ENCODE data around the gene STK4.

STK4 gene

DNA sequence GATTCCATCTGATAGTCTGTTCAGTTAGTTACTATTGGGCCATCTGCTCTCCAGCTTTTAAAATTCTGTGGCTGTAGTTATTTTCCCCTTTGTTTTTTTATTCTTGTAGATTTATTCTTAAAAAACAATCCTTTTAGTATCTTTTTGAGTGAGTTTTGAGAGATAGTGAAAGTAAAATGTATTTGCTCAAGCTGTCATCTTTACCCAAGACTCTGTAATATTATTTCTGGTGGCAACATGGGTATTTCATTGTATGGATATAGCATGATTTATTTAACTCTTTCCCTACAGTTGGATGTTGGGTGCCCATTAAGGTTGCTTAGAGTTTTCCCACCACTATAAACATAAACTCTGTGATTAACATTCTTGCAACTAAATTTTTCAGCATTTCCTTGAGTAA lies 24.6 kb downstream of the STK4 start:
- H3K14ac ChIP-seq (ENCODE audit: low read length), result no peak overlapping the region
- no peak overlapping the region for H2BK12ac ChIP-seq (ENCODE audit: low read length)
- H3K18ac ChIP-seq (ENCODE audit: low read length), result no peak overlapping the region
- H3K9ac ChIP-seq (ENCODE audit: low read length), result no peak overlapping the region
- no peaks in the 10 kb centered on the region for H3K9me3 ChIP-seq (ENCODE audit: insufficient read depth, low read depth, low read length)
- H3K79me2 ChIP-seq (ENCODE audit: control insufficient read depth, insufficient read depth, low read length, poor library complexity), result no peaks in the 10 kb centered on the region
- no peak overlapping the region for H2BK120ac ChIP-seq (ENCODE audit: insufficient read depth, low read length, poor library complexity)
- H4K91ac ChIP-seq (ENCODE audit: low read depth, low read length), result no peak overlapping the region
- no peak overlapping the region for H4K12ac ChIP-seq (ENCODE audit: low read depth, low read length)
- no peaks in the 10 kb centered on the region for H3K27me3 ChIP-seq (ENCODE audit: insufficient read depth, low read length)
- H2AFZ ChIP-seq (ENCODE audit: insufficient read depth, low read length, poor library complexity), result no peak overlapping the region
- H3K4me3 ChIP-seq (ENCODE audit: low read depth, low read length), result no peak overlapping the region
- no peaks in the 10 kb centered on the region for H3K79me1 ChIP-seq (ENCODE audit: low read length)
- H2BK5ac ChIP-seq (ENCODE audit: low read depth, low read length, poor library complexity), result no peak overlapping the region
- no peak overlapping the region for H3K4ac ChIP-seq (ENCODE audit: low read depth, low read length)
- H3K4me1 ChIP-seq (ENCODE audit: control insufficient read depth in 1 of 2, insufficient read depth in 2 of 2, low read length in 2 of 2), result no peaks in the 10 kb centered on the region
- H3K36me3 ChIP-seq (ENCODE audit: control insufficient read depth in 1 of 2, insufficient read depth in 2 of 2, low read length in 2 of 2), result peaks cover 4 to 6% of the 10 kb centered on the region in 2 experiments
- no peak overlapping the region for H3K23ac ChIP-seq (ENCODE audit: low read length)
- H3K27ac ChIP-seq (ENCODE audit: low read depth, low read length), result no peak overlapping the region
- no peak overlapping the region for H2AK5ac ChIP-seq (ENCODE audit: low read length)
- H4K8ac ChIP-seq (ENCODE audit: low read depth, low read length), result no peak overlapping the region
- DNase-seq, result no peak
- H3K4me2 ChIP-seq (ENCODE audit: low read length), result no peak overlapping the region

DNA sequence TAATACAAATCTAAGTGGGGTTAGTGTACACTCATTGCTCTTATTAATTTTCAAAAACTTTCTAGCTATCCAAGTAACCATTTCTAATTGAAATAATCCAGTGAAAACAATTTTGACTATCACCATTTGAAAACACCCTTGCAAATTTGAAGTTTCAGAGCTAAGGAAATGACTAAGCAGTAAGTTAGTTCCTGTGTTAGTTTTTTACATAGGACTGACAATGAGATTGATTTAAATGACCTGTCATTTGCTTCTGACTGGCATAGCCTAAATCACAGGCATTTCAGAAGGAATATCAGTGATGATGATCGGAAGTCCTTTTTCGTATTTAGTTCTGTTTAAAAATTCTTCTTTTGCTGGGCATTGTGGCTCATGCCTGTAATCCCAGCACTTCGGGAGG lies 27.0 kb downstream of the STK4 start:
- no peak overlapping the region for H3K23ac ChIP-seq (ENCODE audit: low read length)
- H3K18ac ChIP-seq (ENCODE audit: low read length), result no peak overlapping the region
- no peak overlapping the region for H4K91ac ChIP-seq (ENCODE audit: low read depth, low read length)
- no peaks in the 10 kb centered on the region for H3K79me1 ChIP-seq (ENCODE audit: low read length)
- no CpG with 5 or more reads among the region's 3 CpGs for WGBS (ENCODE audit: extremely low coverage, insufficient coverage, insufficient read length)
- H3K4me3 ChIP-seq (ENCODE audit: low read depth, low read length), result no peak overlapping the region
- peaks cover 6 to 7% of the 10 kb centered on the region in 2 experiments for H3K36me3 ChIP-seq (ENCODE audit: control insufficient read depth in 1 of 2, insufficient read depth in 2 of 2, low read length in 2 of 2)
- H3K27me3 ChIP-seq (ENCODE audit: insufficient read depth, low read length), result no peaks in the 10 kb centered on the region
- no peak overlapping the region for H3K14ac ChIP-seq (ENCODE audit: low read length)
- H2BK5ac ChIP-seq (ENCODE audit: low read depth, low read length, poor library complexity), result no peak overlapping the region
- H2BK12ac ChIP-seq (ENCODE audit: low read length), result no peak overlapping the region
- H4K12ac ChIP-seq (ENCODE audit: low read depth, low read length), result no peak overlapping the region
- no peak for DNase-seq
- H3K4me2 ChIP-seq (ENCODE audit: low read length), result no peak overlapping the region
- H3K9me3 ChIP-seq (ENCODE audit: insufficient read depth, low read depth, low read length), result no peaks in the 10 kb centered on the region
- H3K9ac ChIP-seq (ENCODE audit: low read length), result no peak overlapping the region
- no peak overlapping the region for H2AK5ac ChIP-seq (ENCODE audit: low read length)
- H3K4ac ChIP-seq (ENCODE audit: low read depth, low read length), result no peak overlapping the region
- H2BK120ac ChIP-seq (ENCODE audit: insufficient read depth, low read length, poor library complexity), result no peak overlapping the region
- no peaks in the 10 kb centered on the region for H3K4me1 ChIP-seq (ENCODE audit: control insufficient read depth in 1 of 2, insufficient read depth in 2 of 2, low read length in 2 of 2)
- H2AFZ ChIP-seq (ENCODE audit: insufficient read depth, low read length, poor library complexity), result no peak overlapping the region
- H3K79me2 ChIP-seq (ENCODE audit: control insufficient read depth, insufficient read depth, low read length, poor library complexity), result no peaks in the 10 kb centered on the region
- no peak overlapping the region for H3K27ac ChIP-seq (ENCODE audit: low read depth, low read length)
- no peak overlapping the region for H4K8ac ChIP-seq (ENCODE audit: low read depth, low read length)

DNA sequence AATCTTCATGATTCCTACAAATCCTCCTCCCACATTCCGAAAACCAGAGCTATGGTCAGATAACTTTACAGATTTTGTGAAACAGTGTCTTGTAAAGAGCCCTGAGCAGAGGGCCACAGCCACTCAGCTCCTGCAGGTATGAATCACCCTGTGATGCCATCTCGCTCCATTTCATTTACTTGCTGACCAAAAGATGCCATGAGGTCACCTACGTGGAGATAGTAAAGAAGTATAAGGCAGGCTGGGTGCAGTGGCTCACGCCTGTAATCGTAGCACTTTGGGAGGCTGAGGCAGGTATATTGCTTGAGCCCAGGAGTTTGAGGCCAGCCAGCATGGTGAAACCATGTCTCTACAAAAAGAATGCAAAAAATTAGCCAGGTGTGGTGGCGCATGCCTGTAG lies 30.9 kb downstream of the STK4 start:
- Histone ChIP-seq H3K4me2 (ENCODE audit: low read length) (no peak overlapping the region), H3K79me2 (ENCODE audit: control insufficient read depth, insufficient read depth, low read length, poor library complexity) (no peaks in the 10 kb centered on the region), H2BK120ac (ENCODE audit: insufficient read depth, low read length, poor library complexity) (no peak overlapping the region), H3K4me1 (ENCODE audit: control insufficient read depth in 1 of 2, insufficient read depth in 2 of 2, low read length in 2 of 2) (no peaks in the 10 kb centered on the region), H2BK5ac (ENCODE audit: low read depth, low read length, poor library complexity) (no peak overlapping the region), H2AFZ (ENCODE audit: insufficient read depth, low read length, poor library complexity) (no peak overlapping the region), H3K23ac (ENCODE audit: low read length) (no peak overlapping the region), H2AK5ac (ENCODE audit: low read length) (no peak overlapping the region), H4K12ac (ENCODE audit: low read depth, low read length) (no peak overlapping the region), H3K9me3 (ENCODE audit: insufficient read depth, low read depth, low read length) (no peaks in the 10 kb centered on the region), H3K36me3 (ENCODE audit: control insufficient read depth in 1 of 2, insufficient read depth in 2 of 2, low read length in 2 of 2) (peaks cover 10 to 19% of the 10 kb centered on the region in 2 experiments), H3K27me3 (ENCODE audit: insufficient read depth, low read length) (no peaks in the 10 kb centered on the region), H3K4me3 (ENCODE audit: low read depth, low read length) (no peak overlapping the region), H4K91ac (ENCODE audit: low read depth, low read length) (no peak overlapping the region), H3K9ac (ENCODE audit: low read length) (no peak overlapping the region), H3K27ac (ENCODE audit: low read depth, low read length) (no peak overlapping the region), H3K4ac (ENCODE audit: low read depth, low read length) (no peak overlapping the region), H4K8ac (ENCODE audit: low read depth, low read length) (no peak overlapping the region), H2BK12ac (ENCODE audit: low read length) (no peak overlapping the region), H3K18ac (ENCODE audit: low read length) (no peak overlapping the region), H3K79me1 (ENCODE audit: low read length) (no peaks in the 10 kb centered on the region), H3K14ac (ENCODE audit: low read length) (no peak overlapping the region)
- no CpG with 5 or more reads among the region's 6 CpGs for WGBS (ENCODE audit: extremely low coverage, insufficient coverage, insufficient read length)
- DNase-seq, result peak; percentile 91 to 95

DNA sequence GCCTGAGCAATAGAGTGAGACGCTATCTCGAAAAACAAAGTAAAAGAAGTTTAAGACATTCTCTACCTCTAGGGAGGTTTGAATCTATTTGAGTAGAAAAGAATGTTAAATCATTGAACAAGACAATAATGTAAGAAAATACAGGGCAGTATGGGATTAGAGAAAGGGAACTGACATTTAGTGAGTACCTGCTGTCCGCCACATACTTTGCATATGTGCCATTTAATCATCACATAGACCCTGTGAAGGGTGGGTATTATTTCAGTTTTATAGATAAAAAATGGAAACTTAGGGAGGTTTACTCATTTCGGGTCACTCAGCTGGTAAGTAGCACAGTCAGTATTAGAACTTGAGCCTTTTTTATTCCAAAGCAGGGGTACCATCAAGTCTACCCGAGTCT lies 31.4 kb downstream of the STK4 start:
- Histone ChIP-seq H4K91ac (ENCODE audit: low read depth, low read length) (no peak overlapping the region), H2BK120ac (ENCODE audit: insufficient read depth, low read length, poor library complexity) (no peak overlapping the region), H3K4ac (ENCODE audit: low read depth, low read length) (no peak overlapping the region), H4K8ac (ENCODE audit: low read depth, low read length) (no peak overlapping the region), H3K18ac (ENCODE audit: low read length) (no peak overlapping the region), H3K9me3 (ENCODE audit: insufficient read depth, low read depth, low read length) (no peaks in the 10 kb centered on the region), H3K79me2 (ENCODE audit: control insufficient read depth, insufficient read depth, low read length, poor library complexity) (no peaks in the 10 kb centered on the region), H3K79me1 (ENCODE audit: low read length) (no peaks in the 10 kb centered on the region), H3K4me3 (ENCODE audit: low read depth, low read length) (no peak overlapping the region), H3K27ac (ENCODE audit: low read depth, low read length) (no peak overlapping the region), H3K14ac (ENCODE audit: low read length) (no peak overlapping the region), H3K36me3 (ENCODE audit: control insufficient read depth in 1 of 2, insufficient read depth in 2 of 2, low read length in 2 of 2) (peaks cover 9 to 19% of the 10 kb centered on the region in 2 experiments), H3K4me2 (ENCODE audit: low read length) (no peak overlapping the region), H3K23ac (ENCODE audit: low read length) (no peak overlapping the region), H2AK5ac (ENCODE audit: low read length) (no peak overlapping the region), H2BK12ac (ENCODE audit: low read length) (no peak overlapping the region), H2AFZ (ENCODE audit: insufficient read depth, low read length, poor library complexity) (no peak overlapping the region), H3K27me3 (ENCODE audit: insufficient read depth, low read length) (no peaks in the 10 kb centered on the region), H4K12ac (ENCODE audit: low read depth, low read length) (no peak overlapping the region), H2BK5ac (ENCODE audit: low read depth, low read length, poor library complexity) (no peak overlapping the region), H3K4me1 (ENCODE audit: control insufficient read depth in 1 of 2, insufficient read depth in 2 of 2, low read length in 2 of 2) (no peaks in the 10 kb centered on the region), H3K9ac (ENCODE audit: low read length) (no peak overlapping the region)
- no CpG with 5 or more reads among the region's 5 CpGs for WGBS (ENCODE audit: extremely low coverage, insufficient coverage, insufficient read length)
- DNase-seq, result no peak

Measured in trophoblast cell (in vitro differentiated cells and primary cell).